Duodenal mucosa (tissue), 2 donors: Measurements from ENCODE around the gene PDGFC.
"Not testable (repeated sequence)": the region's sequence is repeated elsewhere in the genome, so short reads cannot be mapped to it uniquely, and the experiment has no call there.

ENCODE experiments used
- H3K27ac ChIP-seq: one replicate; pipeline ENCODE4 v1.7.0; 2013; ENCODE audit warnings: low read depth, low read length
- H3K27me3 ChIP-seq, 2 donors: one replicate each; pipeline ENCODE4 v1.7.0; 2013; ENCODE audit warnings: low read length in 2 of 2, control low read depth in 1 of 2; ENCODE audit not compliant: insufficient read depth in 2 of 2, control insufficient read depth in 1 of 2
- H3K36me3 ChIP-seq, 2 donors: one replicate each; pipeline ENCODE4 v1.7.0; 2013; ENCODE audit warnings: low read length in 2 of 2, control low read depth in 1 of 2; ENCODE audit not compliant: insufficient read depth in 2 of 2, control insufficient read depth in 1 of 2
- H3K4me1 ChIP-seq, 2 donors: one replicate each; pipeline ENCODE4 v1.7.0; 2013; ENCODE audit warnings: low read length in 2 of 2, control low read depth in 1 of 2; ENCODE audit not compliant: insufficient read depth in 2 of 2, control insufficient read depth in 1 of 2
- H3K4me3 ChIP-seq, 2 donors: one replicate each; pipeline ENCODE4 v1.7.0; 2013; ENCODE audit warnings: low read length in 2 of 2, low read depth in 1 of 2
- H3K9ac ChIP-seq, 2 donors: one replicate each; pipeline ENCODE4 v1.7.0; 2013; ENCODE audit warnings: low read length in 2 of 2, low read depth in 1 of 2
- H3K9me3 ChIP-seq, 2 donors: one replicate each; pipeline ENCODE4 v1.7.0; 2013; ENCODE audit warnings: low read length in 2 of 2, control low read depth in 1 of 2; ENCODE audit not compliant: control insufficient read depth in 1 of 2

PDGFC gene

DNA sequence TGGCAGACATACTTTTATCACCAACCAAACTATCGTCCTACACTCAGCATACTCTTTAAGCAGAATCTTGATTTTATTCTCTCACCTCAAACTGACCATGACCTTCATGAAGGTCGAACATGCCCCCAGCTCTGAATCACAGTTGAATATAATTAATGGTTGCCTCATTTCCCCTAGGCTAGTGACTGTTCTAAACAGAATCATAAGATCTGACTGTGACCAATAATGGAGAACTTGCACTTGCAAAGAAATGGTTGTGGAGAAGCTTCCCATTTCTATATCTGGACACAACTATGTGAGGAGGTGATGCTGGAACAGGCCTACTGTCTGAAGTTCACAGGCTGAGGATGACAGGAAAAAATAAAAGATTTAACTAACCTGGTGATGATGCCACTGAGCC is 85.1 kb downstream of the PDGFC start:
- no peak overlapping the region for H3K27ac ChIP-seq
- no peaks in the 10 kb centered on the region for H3K4me1 ChIP-seq
- no peaks in the 10 kb centered on the region for H3K27me3 ChIP-seq
- H3K4me3 ChIP-seq: no peak overlapping the region
- H3K9ac ChIP-seq: no peak overlapping the region
- H3K9me3 ChIP-seq: peaks cover 0 to 3% of the 10 kb centered on the region in 2 donors
- H3K36me3 ChIP-seq: no peaks in the 10 kb centered on the region

DNA sequence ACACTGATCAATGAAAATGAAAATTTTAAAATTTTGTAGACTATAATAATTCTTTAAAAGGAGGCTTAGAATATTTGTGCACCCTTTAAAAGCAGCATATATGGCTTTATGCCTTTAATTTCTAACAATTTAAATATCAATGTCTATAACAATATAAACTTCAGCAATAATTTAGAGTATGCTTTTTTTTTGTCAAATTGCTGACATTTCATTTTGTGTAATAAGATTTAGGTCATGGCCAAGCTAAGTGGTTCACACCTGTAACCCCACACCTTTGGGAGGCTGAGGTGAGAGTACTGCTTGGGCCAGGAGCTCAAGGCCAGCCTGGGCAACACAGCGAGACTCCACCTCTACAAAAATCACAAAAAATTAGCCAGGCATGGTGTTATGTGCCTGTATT is 86.2 kb downstream of the PDGFC start:
- Histone ChIP-seq H3K36me3 (no peaks in the 10 kb centered on the region), H3K9me3 (peaks cover 0 to 3% of the 10 kb centered on the region in 2 donors), H3K9ac (no peak overlapping the region), H3K4me1 (no peaks in the 10 kb centered on the region), H3K4me3 (no peak overlapping the region), H3K27me3 (no peaks in the 10 kb centered on the region), H3K27ac (no peak overlapping the region)

DNA sequence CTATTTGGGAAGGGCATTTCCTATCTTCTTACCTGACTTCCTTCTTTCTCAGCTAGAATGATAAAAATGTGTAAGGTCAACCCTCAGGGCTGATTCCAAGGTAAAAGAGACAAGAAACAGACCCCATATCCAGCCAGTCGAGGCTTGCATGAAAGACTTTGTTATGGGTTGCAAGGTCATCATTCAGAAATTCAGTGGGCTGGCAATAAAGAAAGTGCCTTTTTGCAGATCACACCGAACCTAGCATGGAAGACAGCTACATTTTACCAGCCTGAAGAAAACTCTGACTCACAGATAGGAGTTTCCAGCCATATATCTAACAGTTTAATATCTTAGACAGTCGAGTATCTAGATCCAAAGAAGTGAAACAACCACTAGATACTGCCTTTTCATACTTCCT is 87.4 kb downstream of the PDGFC start:
- Histone ChIP-seq H3K9ac (no peak overlapping the region), H3K4me1 (no peaks in the 10 kb centered on the region), H3K27ac (no peak overlapping the region), H3K27me3 (no peaks in the 10 kb centered on the region), H3K36me3 (no peaks in the 10 kb centered on the region), H3K4me3 (no peak overlapping the region), H3K9me3 (peaks cover 0 to 3% of the 10 kb centered on the region in 2 donors)

DNA sequence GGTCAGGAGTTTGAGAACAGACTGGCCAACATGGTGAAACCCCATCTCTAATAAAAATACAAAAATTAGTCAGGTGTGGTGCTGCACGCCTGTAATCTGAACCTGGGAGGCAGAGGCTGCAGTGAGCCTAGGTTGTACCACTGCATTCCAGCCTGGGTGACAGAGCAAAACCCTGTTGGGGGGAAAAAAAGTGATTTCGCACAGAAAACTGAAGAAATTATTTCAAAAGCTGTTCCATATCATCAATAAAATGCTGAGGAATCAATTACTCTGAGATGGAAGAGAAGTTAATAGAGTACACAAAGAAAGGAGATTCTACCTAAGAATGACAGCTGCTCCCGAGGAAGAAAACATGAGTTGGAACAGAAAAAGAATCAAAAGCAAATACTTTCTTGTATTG is 95.9 kb downstream of the PDGFC start:
- no peaks in the 10 kb centered on the region for H3K36me3 ChIP-seq
- no peak overlapping the region for H3K9ac ChIP-seq
- H3K27ac ChIP-seq: no peak overlapping the region

DNA sequence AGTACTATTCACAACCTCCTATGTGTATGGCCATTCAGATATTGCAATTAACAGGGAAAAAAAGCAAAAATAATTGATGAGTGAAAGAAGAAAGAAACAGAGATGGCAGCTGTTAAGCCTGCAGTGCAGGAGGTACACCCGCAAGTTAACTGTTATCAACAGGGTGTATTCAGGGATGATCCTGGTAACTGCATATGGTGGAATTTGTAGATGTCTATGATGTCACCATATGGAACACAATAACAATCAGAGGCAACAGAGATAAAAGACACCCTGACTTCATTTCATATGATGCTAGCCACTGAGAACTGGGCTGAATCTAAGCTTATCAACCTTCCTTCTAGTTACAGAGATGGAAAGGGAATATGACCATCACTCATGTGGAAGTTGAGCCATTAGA is 96.5 kb downstream of the PDGFC start:
- no peaks in the 10 kb centered on the region for H3K4me1 ChIP-seq
- no peak overlapping the region for H3K9ac ChIP-seq
- H3K27me3 ChIP-seq: no peaks in the 10 kb centered on the region
- no peaks in the 10 kb centered on the region for H3K9me3 ChIP-seq
- no peaks in the 10 kb centered on the region for H3K36me3 ChIP-seq
- no peak overlapping the region for H3K4me3 ChIP-seq
- no peak overlapping the region for H3K27ac ChIP-seq

More for the DNA sequence above, 95.9 kb downstream of the PDGFC start:
- Histone ChIP-seq H3K4me3 (no peak overlapping the region), H3K4me1 (no peaks in the 10 kb centered on the region), H3K27me3 (no peaks in the 10 kb centered on the region), H3K9me3 (no peaks in the 10 kb centered on the region)

DNA sequence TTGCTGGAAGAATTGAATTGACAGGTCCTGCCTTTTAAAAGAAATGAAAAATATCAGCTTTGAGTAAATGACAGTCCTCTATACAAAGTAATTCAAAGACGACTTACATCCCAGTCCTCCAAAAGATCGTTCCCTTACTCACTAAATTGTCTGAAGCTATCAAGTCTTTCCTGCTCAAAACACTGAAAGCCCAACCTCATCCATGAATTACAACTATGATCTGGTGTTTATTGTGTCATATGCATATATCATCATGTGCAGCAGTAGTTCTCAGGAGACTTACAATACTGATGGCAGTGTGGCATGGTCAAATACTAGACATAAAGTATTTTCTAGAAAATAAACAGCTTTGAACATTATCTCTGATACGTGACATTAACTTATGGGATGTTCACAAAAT is 97.8 kb downstream of the PDGFC start:
- no peaks in the 10 kb centered on the region for H3K27me3 ChIP-seq
- no peak overlapping the region for H3K4me3 ChIP-seq
- no peaks in the 10 kb centered on the region for H3K36me3 ChIP-seq
- H3K9ac ChIP-seq: no peak overlapping the region
- H3K4me1 ChIP-seq: no peaks in the 10 kb centered on the region
- no peaks in the 10 kb centered on the region for H3K9me3 ChIP-seq
- H3K27ac ChIP-seq: no peak overlapping the region

DNA sequence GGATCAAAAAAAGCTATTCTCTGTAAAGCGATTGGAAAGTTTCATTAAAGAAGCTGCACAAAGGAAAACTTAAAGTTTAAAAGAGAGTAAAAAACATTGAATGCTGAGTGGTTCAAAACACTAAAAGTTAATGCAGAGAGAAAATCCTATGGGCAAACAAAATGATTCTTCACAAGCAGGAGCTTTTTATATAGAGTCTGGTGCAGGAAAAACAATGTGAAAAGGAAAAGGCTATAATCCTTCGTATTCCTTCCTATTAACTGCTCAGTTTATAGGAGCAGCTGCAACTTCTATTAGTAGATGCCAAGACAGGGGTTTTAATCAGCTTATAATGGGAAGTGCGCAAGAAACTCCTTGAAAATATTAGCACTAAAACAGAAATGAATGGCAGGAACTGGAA is 100.7 kb downstream of the PDGFC start:
- Histone ChIP-seq H3K36me3 (no peaks in the 10 kb centered on the region), H3K4me3 (no peak overlapping the region), H3K9me3 (no peaks in the 10 kb centered on the region), H3K27me3 (no peaks in the 10 kb centered on the region), H3K27ac (no peak overlapping the region), H3K4me1 (no peaks in the 10 kb centered on the region), H3K9ac (no peak overlapping the region)

DNA sequence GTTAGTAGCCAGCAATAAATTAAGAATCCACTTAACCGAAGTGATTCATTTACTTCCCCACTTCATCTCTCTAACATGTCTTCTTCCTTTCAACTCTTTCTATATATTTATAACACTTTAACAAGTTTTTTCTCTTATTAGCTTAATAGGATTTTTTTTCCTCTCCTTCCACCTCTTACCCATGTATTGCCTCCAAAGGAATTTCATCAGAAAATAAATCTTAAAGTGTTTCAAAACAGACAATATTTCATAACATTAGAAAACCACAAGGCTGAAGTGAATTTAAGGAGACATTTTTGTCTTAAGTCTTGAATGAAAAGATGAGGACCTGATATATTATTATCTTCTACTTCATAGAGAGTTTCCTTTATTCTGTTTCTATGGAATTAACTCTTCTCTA is 101.5 kb downstream of the PDGFC start:
- H3K27ac ChIP-seq: no peak overlapping the region
- no peaks in the 10 kb centered on the region for H3K36me3 ChIP-seq
- H3K27me3 ChIP-seq: no peaks in the 10 kb centered on the region
- H3K4me1 ChIP-seq: no peaks in the 10 kb centered on the region
- no peak overlapping the region for H3K9ac ChIP-seq
- no peaks in the 10 kb centered on the region for H3K9me3 ChIP-seq
- H3K4me3 ChIP-seq: no peak overlapping the region

DNA sequence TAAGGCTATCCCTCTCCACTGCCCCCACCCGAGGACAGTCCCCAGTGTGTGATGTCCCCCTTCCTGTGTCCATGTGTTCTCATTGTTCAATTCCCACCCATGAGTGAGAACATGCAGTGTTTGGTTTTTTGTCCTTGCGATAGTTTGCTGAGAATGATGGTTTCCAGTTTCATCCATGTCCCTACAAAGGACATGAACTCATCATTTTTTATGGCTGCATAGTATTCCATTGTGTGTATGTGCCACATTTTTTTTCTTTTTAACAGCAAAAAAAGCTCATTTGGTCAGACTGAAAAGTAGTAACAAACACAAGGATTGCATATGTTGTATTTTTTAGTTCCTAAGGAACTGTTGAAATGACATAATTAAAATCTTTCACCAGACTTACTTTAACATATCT is 105.5 kb downstream of the PDGFC start:
- H3K9ac ChIP-seq, H3K27me3 ChIP-seq, H3K27ac ChIP-seq, H3K36me3 ChIP-seq, H3K4me1 ChIP-seq, H3K9me3 ChIP-seq, H3K4me3 ChIP-seq: not testable (repeated sequence)

DNA sequence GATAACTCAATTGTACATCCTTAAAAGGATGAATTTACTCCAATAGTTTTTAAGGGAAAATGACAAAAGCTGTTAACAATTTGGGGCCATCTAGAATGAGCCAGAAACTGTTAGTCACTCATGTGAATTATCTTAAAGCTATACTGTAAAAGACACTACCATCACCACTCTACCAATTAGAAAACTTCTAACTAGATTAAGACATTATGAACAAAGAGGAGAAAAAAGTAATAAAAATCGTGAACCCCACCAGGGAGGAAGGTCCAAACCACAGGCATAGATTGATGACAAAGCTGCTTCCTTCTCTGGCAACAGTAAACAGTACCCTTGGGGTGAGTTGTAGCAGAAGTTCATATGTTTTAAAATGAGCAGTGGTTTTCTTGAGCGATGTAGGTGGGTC is 106.1 kb downstream of the PDGFC start:
- Histone ChIP-seq H3K36me3 (no peaks in the 10 kb centered on the region), H3K27me3 (no peaks in the 10 kb centered on the region), H3K9ac (no peak overlapping the region), H3K4me3 (no peak overlapping the region), H3K4me1 (no peaks in the 10 kb centered on the region), H3K27ac (no peak overlapping the region), H3K9me3 (no peaks in the 10 kb centered on the region)

DNA sequence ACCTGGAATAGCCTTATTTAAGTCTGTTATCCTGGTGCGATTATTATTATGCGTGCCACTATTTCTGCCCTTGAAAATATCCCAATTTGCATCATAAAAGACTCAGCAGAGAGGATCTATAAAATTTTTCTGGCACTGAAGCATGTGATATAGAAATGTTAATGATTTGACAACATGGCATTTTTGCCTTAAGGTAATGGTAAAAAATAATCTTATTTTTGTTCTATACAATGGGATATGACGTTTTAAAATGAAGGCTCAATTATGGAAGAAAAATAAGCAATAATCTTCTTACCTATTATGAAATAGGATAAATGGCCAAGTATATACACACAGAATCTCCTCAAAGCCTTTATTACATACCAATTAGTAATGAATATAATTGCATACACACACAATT is 113.5 kb downstream of the PDGFC start:
- Histone ChIP-seq H3K4me3 (no peak overlapping the region), H3K9me3 (no peaks in the 10 kb centered on the region), H3K27me3 (no peaks in the 10 kb centered on the region), H3K4me1 (no peaks in the 10 kb centered on the region), H3K36me3 (no peaks in the 10 kb centered on the region), H3K27ac (no peak overlapping the region), H3K9ac (no peak overlapping the region)
